ENCODE data around the gene COL27A1.

- TF ChIP-seq CTCF (tag by site-specific recombination; IDR thresholded peaks at IDR 0.05) = no peak
- no peak for TF ChIP-seq BCL11A (tag by site-specific recombination; IDR thresholded peaks at IDR 0.05; ENCODE audit: low read depth)
- TF ChIP-seq GLIS2 (tag by site-specific recombination; IDR thresholded peaks at IDR 0.05) = no peak
- TF ChIP-seq ZEB2 (tag by site-specific recombination; IDR thresholded peaks at IDR 0.05) = no peak
- TF ChIP-seq ZNF792 (tag by site-specific recombination; IDR thresholded peaks at IDR 0.05) = no peak
- TF ChIP-seq ZNF639 (tag by site-specific recombination; IDR thresholded peaks at IDR 0.05) = no peak
- TF ChIP-seq PRDM10 (tag by site-specific recombination; IDR thresholded peaks at IDR 0.05) = no peak
- no peak for TF ChIP-seq ZNF211 (tag by site-specific recombination; IDR thresholded peaks at IDR 0.05; ENCODE audit: low read depth)
- no peak for TF ChIP-seq ZNF19 (tag by site-specific recombination; IDR thresholded peaks at IDR 0.05; ENCODE audit: low read depth)
- no peak for TF ChIP-seq PBX3 (CRISPR knock-in tag; IDR thresholded peaks at IDR 0.05)
- TF ChIP-seq ZNF747 (tag by site-specific recombination; IDR thresholded peaks at IDR 0.05) = no peak
- TF ChIP-seq ZBTB7A (tag by site-specific recombination; IDR thresholded peaks at IDR 0.05; ENCODE audit: low read depth) = no peak
- no peak for TF ChIP-seq ZNF626 (tag by site-specific recombination; IDR thresholded peaks at IDR 0.05)
Observed at GRCh38 chr9:114310471-114311450, 155.4 kb downstream of the COL27A1 start.

Data from HEK293 (cell line).